ENCODE measurements around the gene RBMS2. TPM values are rescaled to one million over a fixed set of nuclear protein-coding genes. Genes with fewer than 3 reads are reported as not detected.
A peak's percentile ranks its signal among the peaks of the same experiment; 100 is the strongest.

The RBMS2 gene
- total and polyA plus RNA-seq, 2 donors (not counting 1 experiment from before 2014, with no cell fraction given), result 0.81 to 7.6 TPM

DNA sequence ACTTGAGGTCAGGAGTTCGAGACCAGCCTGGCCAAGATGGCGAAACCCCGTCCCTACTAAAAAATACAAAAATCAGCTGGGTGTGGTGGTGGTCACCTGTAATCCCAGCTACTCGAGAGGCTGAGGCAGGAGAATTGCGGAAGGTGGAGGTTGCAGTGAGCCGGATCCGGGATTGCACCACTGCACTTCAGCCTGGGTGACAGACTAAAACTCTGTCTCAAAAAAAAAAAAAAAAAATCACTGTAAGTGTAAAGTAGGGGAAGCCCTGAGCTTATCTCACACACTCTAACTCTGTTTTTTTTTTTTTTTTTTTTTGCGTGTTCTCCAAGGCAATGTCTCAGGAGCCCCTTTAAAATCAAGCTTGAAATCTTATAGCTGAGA, 421 bp upstream of the RBMS2 start:
- ChIA-PET CTCF (interaction anchor here (0.7 to 3.1 kb wide), 7 partner anchors 7 to 487 kb away, joined by 3 to 15 read pairs (median 5); no protein-coding TSS in a partner anchor), POLR2A (interaction anchor here (0.6 to 1.2 kb wide), 5 partner anchors 26 to 556 kb away, joined by 3 to 6 read pairs (median 4); partner anchors contain the start of gene IL23A)
- DNase-seq, result no peak
- Histone ChIP-seq H3K4me2 (replicated peaks; ENCODE audit: low read depth, low read length, poor library complexity, severe bottlenecking) (peak overlapping the region; percentile 66), H3K36me3 (replicated peaks in 1 of 2; ENCODE audit: control extremely low read depth in 1 of 2, control insufficient read depth in 1 of 2, extremely low read depth in 1 of 2, insufficient read depth in 2 of 2, low read length in 1 of 2) (no peaks in the 10 kb centered on the region), H2AFZ (ENCODE audit: insufficient read depth, low read depth, low read length, poor library complexity, severe bottlenecking) (peak overlapping the region; percentile 83), H4K20me1 (ENCODE audit: control insufficient read depth, insufficient read depth, low read length, poor library complexity, severe bottlenecking) (no peaks in the 10 kb centered on the region), H3K79me2 (ENCODE audit: control insufficient read depth, insufficient read depth, low read length) (no peaks in the 10 kb centered on the region), H3K9me3 (ENCODE audit: control extremely low read depth in 1 of 3, control insufficient read depth in 2 of 3, insufficient read depth in 1 of 3, low read length in 2 of 3) (no peaks in the 10 kb centered on the region), H3K9ac (ENCODE audit: low read length) (peak overlapping the region; percentile 63), H3K4me3 (ENCODE audit: control extremely low read depth in 1 of 5, extremely low read depth in 1 of 5, insufficient read depth in 1 of 5, low read depth in 2 of 5, low read length in 4 of 5) (peak overlapping the region; percentile 41 to 48 (median 41)), H3K27me3 (replicated peaks in 1 of 4; ENCODE audit: control extremely low read depth in 1 of 4, control insufficient read depth in 3 of 4, insufficient read depth in 4 of 4, low read length in 3 of 4) (no peaks in the 10 kb centered on the region), H3K4me1 (ENCODE audit: control insufficient read depth in 2 of 2, insufficient read depth in 2 of 2, low read length in 2 of 2) (peaks cover 12 to 20% of the 10 kb centered on the region in 2 donors), H3K27ac (ENCODE audit: low read length in 2 of 2) (no peak overlapping the region)
- no peak overlapping the region for H3K27ac Mint-ChIP-seq
- peak overlapping the region; percentile 85 for H3K4me3 Mint-ChIP-seq
- peaks cover 22% of the 10 kb centered on the region for H3K4me1 Mint-ChIP-seq
- WGBS (ENCODE audit: insufficient coverage), result 100% methylated on average over 1 of the region's 8 CpGs
- ATAC-seq (ENCODE audit: low read depth), result peak; percentile 21
- no peaks in the 10 kb centered on the region for H3K9me3 Mint-ChIP-seq (ENCODE audit: insufficient read depth)
- intact Hi-C loops (cut with micrococcal nuclease), result loop anchor here (5.0 kb wide), 1 partner anchor 111 kb away; the partner anchor contains the start of gene BAZ2A
- TF ChIP-seq, protein P1, sequence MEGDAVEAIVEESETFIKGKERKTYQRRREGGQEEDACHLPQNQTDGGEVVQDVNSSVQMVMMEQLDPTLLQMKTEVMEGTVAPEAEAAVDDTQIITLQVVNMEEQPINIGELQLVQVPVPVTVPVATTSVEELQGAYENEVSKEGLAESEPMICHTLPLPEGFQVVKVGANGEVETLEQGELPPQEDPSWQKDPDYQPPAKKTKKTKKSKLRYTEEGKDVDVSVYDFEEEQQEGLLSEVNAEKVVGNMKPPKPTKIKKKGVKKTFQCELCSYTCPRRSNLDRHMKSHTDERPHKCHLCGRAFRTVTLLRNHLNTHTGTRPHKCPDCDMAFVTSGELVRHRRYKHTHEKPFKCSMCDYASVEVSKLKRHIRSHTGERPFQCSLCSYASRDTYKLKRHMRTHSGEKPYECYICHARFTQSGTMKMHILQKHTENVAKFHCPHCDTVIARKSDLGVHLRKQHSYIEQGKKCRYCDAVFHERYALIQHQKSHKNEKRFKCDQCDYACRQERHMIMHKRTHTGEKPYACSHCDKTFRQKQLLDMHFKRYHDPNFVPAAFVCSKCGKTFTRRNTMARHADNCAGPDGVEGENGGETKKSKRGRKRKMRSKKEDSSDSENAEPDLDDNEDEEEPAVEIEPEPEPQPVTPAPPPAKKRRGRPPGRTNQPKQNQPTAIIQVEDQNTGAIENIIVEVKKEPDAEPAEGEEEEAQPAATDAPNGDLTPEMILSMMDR (IDR thresholded peaks at IDR 0.05), result no peak
- no peak for TF ChIP-seq EZH2 (IDR thresholded peaks at IDR 0.05; ENCODE audit: borderline replicate concordance, insufficient read depth, low read depth, low read length, poor library complexity, severe bottlenecking)
- H3K27me3 Mint-ChIP-seq, result peaks cover 4% of the 10 kb centered on the region

DNA sequence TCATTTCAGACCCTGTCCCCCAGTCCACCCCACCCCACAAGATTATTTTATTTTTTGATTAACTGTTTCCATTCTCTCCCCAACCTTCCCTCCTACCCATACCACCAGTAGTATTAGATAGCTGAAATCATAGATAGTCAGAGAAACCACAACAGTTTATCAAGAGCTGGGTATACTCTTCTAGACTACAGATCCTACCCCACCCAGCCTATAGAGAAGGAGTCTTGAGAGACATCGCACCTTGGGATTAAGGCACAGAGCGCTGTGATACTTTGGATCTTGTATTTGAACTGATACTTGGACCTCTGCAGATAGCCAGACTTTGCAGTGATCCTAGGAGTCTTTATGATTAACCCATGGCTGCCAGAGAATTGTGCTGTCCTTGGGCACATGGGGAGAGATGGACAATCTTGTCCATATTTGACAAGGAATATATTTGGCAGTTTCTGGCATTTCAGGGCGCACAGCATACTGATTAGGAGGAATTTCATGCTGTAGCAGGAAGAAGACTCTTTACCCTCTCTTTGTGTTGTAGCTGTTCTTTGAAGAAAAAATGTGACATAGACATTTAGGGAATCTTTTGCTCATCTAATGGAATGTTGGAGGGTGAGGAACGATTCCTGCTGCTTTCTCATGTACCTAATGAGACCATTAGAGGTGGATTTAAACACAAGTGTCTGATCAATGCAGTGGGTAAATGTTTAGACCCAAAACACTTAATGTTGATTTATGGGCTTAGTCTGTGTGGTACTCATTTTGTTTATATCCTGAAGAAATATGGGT, 982 bp downstream of the RBMS2 start:
- no peak overlapping the region for H3K27ac ChIP-seq (ENCODE audit: low read length in 2 of 2)
- peaks cover 12 to 20% of the 10 kb centered on the region in 2 donors for H3K4me1 ChIP-seq (ENCODE audit: control insufficient read depth in 2 of 2, insufficient read depth in 2 of 2, low read length in 2 of 2)
- H3K4me2 ChIP-seq (replicated peaks; ENCODE audit: low read depth, low read length, poor library complexity, severe bottlenecking), result peak overlapping the region; percentile 66
- WGBS (ENCODE audit: insufficient coverage), result 71% methylated on average over 3 of the region's 4 CpGs
- no peaks in the 10 kb centered on the region for H3K9me3 ChIP-seq (ENCODE audit: control extremely low read depth in 1 of 3, control insufficient read depth in 2 of 3, insufficient read depth in 1 of 3, low read length in 2 of 3)
- TF ChIP-seq EZH2 (IDR thresholded peaks at IDR 0.05; ENCODE audit: borderline replicate concordance, insufficient read depth, low read depth, low read length, poor library complexity, severe bottlenecking), result no peak
- TF ChIP-seq, protein P1 (IDR thresholded peaks at IDR 0.05), result no peak
- no peaks in the 10 kb centered on the region for H3K27me3 ChIP-seq (replicated peaks in 1 of 4; ENCODE audit: control extremely low read depth in 1 of 4, control insufficient read depth in 3 of 4, insufficient read depth in 4 of 4, low read length in 3 of 4)
- H3K9ac ChIP-seq (ENCODE audit: low read length), result peak overlapping the region; percentile 63
- peak overlapping the region; percentile 83 for H2AFZ ChIP-seq (ENCODE audit: insufficient read depth, low read depth, low read length, poor library complexity, severe bottlenecking)
- H3K36me3 ChIP-seq (replicated peaks in 1 of 2; ENCODE audit: control extremely low read depth in 1 of 2, control insufficient read depth in 1 of 2, extremely low read depth in 1 of 2, insufficient read depth in 2 of 2, low read length in 1 of 2), result no peaks in the 10 kb centered on the region
- H3K4me3 ChIP-seq (ENCODE audit: control extremely low read depth in 1 of 5, extremely low read depth in 1 of 5, insufficient read depth in 1 of 5, low read depth in 2 of 5, low read length in 4 of 5), result peak overlapping the region in 2 of 5 experiments; percentile 41 to 46
- intact Hi-C loops (cut with micrococcal nuclease), result loop anchor here (5.0 kb wide), 1 partner anchor 110 kb away; the partner anchor contains the start of gene BAZ2A
- H3K27me3 Mint-ChIP-seq, result peaks cover 4% of the 10 kb centered on the region
- ChIA-PET POLR2A (interaction anchor here (1.2 kb wide), 1 partner anchor 114 kb away, joined by 3 read pairs; no protein-coding TSS in a partner anchor), CTCF (interaction anchor here (0.7 to 3.1 kb wide), 5 partner anchors 9 to 114 kb away, joined by 3 to 15 read pairs (median 3); no protein-coding TSS in a partner anchor)
- H3K9me3 Mint-ChIP-seq (ENCODE audit: insufficient read depth), result no peaks in the 10 kb centered on the region
- no peak for DNase-seq
- no peak for ATAC-seq (ENCODE audit: low read depth)
- no peak overlapping the region for H3K27ac Mint-ChIP-seq
- no peaks in the 10 kb centered on the region for H3K79me2 ChIP-seq (ENCODE audit: control insufficient read depth, insufficient read depth, low read length)
- no peaks in the 10 kb centered on the region for H4K20me1 ChIP-seq (ENCODE audit: control insufficient read depth, insufficient read depth, low read length, poor library complexity, severe bottlenecking)
- H3K4me1 Mint-ChIP-seq, result peaks cover 22% of the 10 kb centered on the region
- peak overlapping the region; percentile 85 for H3K4me3 Mint-ChIP-seq
